HepG2 (cell line): ENCODE results near the gene SLC11A1. TPM values are rescaled to one million over a fixed set of nuclear protein-coding genes. Genes with fewer than 3 reads are reported as not detected.

Experiments used
- CC2D1A ChIP-seq: sonication (generic); formaldehyde crosslinking; IDR thresholded peaks from 2 replicates; pipeline ENCODE4 v1.8.1; 2023; ENCODE audit warnings: mild to moderate bottlenecking, missing genetic modification reagents
- HNRNPL ChIP-seq: fragments of 200-400 bp; formaldehyde crosslinking; IDR thresholded peaks from 2 replicates; pipeline ENCODE4 v1.6.1; 2017; ENCODE audit warnings: mild to moderate bottlenecking, low read depth, low read length
- IRF2 ChIP-seq: IDR thresholded peaks from 2 replicates; pipeline ENCODE4 v1.6.1; 2018; ENCODE audit warnings: missing genetic modification reagents, missing compliant biosample characterization
- MEIS2 ChIP-seq: sonication (generic); formaldehyde crosslinking; IDR thresholded peaks from 2 replicates; pipeline ENCODE4 v1.9.0; 2021; ENCODE audit warnings: mild to moderate bottlenecking, missing genetic modification reagents
- POLR2A ChIP-seq, 2 experiments: IDR thresholded peaks; 2 replicates each; pipeline ENCODE4 v1.6.1; 2011; ENCODE audit warnings: low read depth in 2 of 2, low read length in 2 of 2, mild to moderate bottlenecking in 1 of 2, moderate library complexity in 1 of 2; ENCODE audit not compliant: insufficient read depth in 1 of 2
- TMF1 ChIP-seq: sonication (generic); formaldehyde crosslinking; IDR thresholded peaks from 2 replicates; pipeline ENCODE4 v1.8.1; 2022; ENCODE audit warnings: low read depth, missing genetic modification reagents
- TP53 ChIP-seq: sonication (generic); formaldehyde crosslinking; conservative IDR thresholded peaks from 2 replicates; pipeline ENCODE4 v1.4.0; 2020; ENCODE audit warnings: missing genetic modification reagents
- XBP1 ChIP-seq: sonication (generic); formaldehyde crosslinking; IDR thresholded peaks from 2 replicates; pipeline ENCODE4 v1.5.0; 2020; ENCODE audit warnings: missing genetic modification reagents
- ZNF30 ChIP-seq: sonication (generic); formaldehyde crosslinking; IDR thresholded peaks from 2 replicates; pipeline ENCODE4 v1.5.0; 2020; ENCODE audit warnings: mild to moderate bottlenecking, missing genetic modification reagents
- ZNF432 ChIP-seq: sonication (generic); formaldehyde crosslinking; IDR thresholded peaks from 2 replicates; pipeline ENCODE4 v1.5.0; 2020; ENCODE audit warnings: missing genetic modification reagents, mild to moderate bottlenecking, borderline replicate concordance
- ZNF687 ChIP-seq: sonication (generic); formaldehyde crosslinking; IDR thresholded peaks from 2 replicates; pipeline ENCODE4 v1.5.1; 2020; ENCODE audit warnings: mild to moderate bottlenecking, missing genetic modification reagents, moderate library complexity
- ZNF737 ChIP-seq: sonication (generic); formaldehyde crosslinking; IDR thresholded peaks from 2 replicates; pipeline ENCODE4 v1.5.0; 2020; ENCODE audit warnings: missing genetic modification reagents, mild to moderate bottlenecking, borderline replicate concordance
- ZNF784 ChIP-seq: sonication (generic); formaldehyde crosslinking; IDR thresholded peaks from 2 replicates; pipeline ENCODE4 v1.5.1; 2020; ENCODE audit warnings: missing genetic modification reagents, mild to moderate bottlenecking, borderline replicate concordance
- ZNF841 ChIP-seq: sonication (generic); formaldehyde crosslinking; IDR thresholded peaks from 2 replicates; pipeline ENCODE4 v1.8.1; 2023; ENCODE audit warnings: missing genetic modification reagents, borderline replicate concordance
- polyA plus RNA-seq, 8 experiments: library from polyadenylated mRNA; depleted of rRNA in 3 of 8; stranded (reverse) in 7 of 8; unstranded in 1 of 8; fragments of >200 nt; fragmentation: Illumina TruSeq in 4 of 8; extraction: Trizol in 4 of 8; gene quantifications; 2 replicates each; pipeline versions ENCODE4 v1.2.1 to v1.2.3, GENCODE V29; 2011 to 2016; ENCODE audit warnings: low read depth in 4 of 8, missing spikeins in 1 of 8, mixed read lengths in 1 of 8; ENCODE audit not compliant: insufficient read depth in 1 of 8
- total RNA-seq, 5 experiments: library from RNA; depleted of rRNA; stranded (reverse); fragments of >200 nt; fragmentation: Illumina TruSeq; extraction: Trizol; gene quantifications; 2 replicates each; pipeline ENCODE4 v1.2.3, GENCODE V29; 2016; ENCODE audit warnings: low read depth in 1 of 5
- TF ChIP-seq, protein P1 (sequence below): sonication (generic); formaldehyde crosslinking; conservative IDR thresholded peaks from 2 replicates; pipeline ENCODE4 v1.8.0; 2022; ENCODE audit warnings: low read depth, missing genetic modification reagents
- TF ChIP-seq, protein P2 (sequence below): sonication (generic); formaldehyde crosslinking; IDR thresholded peaks from 2 replicates; pipeline ENCODE4 v1.8.0; 2022; ENCODE audit warnings: missing genetic modification reagents, low read depth, mild to moderate bottlenecking, borderline replicate concordance
- TF ChIP-seq, protein P3 (sequence below), 2 experiments: fragments of 450-650 bp in 1 of 2; sonication (generic) in 1 of 2; formaldehyde crosslinking; IDR thresholded peaks; 2 replicates each; pipeline versions ENCODE4 v1.5.0 to v1.8.0; 2020 to 2022; ENCODE audit warnings: mild to moderate bottlenecking in 1 of 2, missing genetic modification reagents in 1 of 2
- TF ChIP-seq, protein P4 (sequence below): sonication (generic); formaldehyde crosslinking; IDR thresholded peaks from 2 replicates; pipeline ENCODE4 v1.8.0; 2022; ENCODE audit warnings: missing genetic modification reagents, mild to moderate bottlenecking, inconsistent platforms, borderline replicate concordance
- TF ChIP-seq, protein P5 (sequence below): sonication (generic); formaldehyde crosslinking; IDR thresholded peaks from 2 replicates; pipeline ENCODE4 v1.4.0; 2020; ENCODE audit warnings: mild to moderate bottlenecking, missing genetic modification reagents

Gene SLC11A1
- total and polyA plus RNA-seq, 2 of the 13 experiments (the other 11 are each of a cell fraction or from before 2014, with no cell fraction given), result 0.33 to 2.3 TPM

GRCh38 chr2:218406949-218407618, 25.0 kb downstream of the SLC11A1 start (continued):
- TF ChIP-seq ZNF784 (peak; percentile 30; the same call in 1 of the 2 replicates), IRF2 (CRISPR knock-in tag) (no peak), ZNF841 (CRISPR knock-in tag) (no peak), ZNF737 (0 out of 2 replicates have a peak, but pooled peaks have one; percentile 56), XBP1 (CRISPR knock-in tag) (no peak), ZNF432 (no peak), ZNF687 (0 out of 2 replicates have a peak, but pooled peaks have one; percentile 16), HNRNPL (no peak), MEIS2 (CRISPR knock-in tag) (no peak), TMF1 (CRISPR knock-in tag) (0 out of 2 replicates have a peak, but pooled peaks have one; percentile 69), TP53 (CRISPR knock-in tag) (no peak), POLR2A (IDR thresholded peaks at IDR 0.05; ENCODE audit: insufficient read depth in 1 of 2, low read depth in 2 of 2, low read length in 2 of 2) (peak in 1 of 2 experiments; percentile 12; a peak in 1 of 4 replicates), CC2D1A (no peak), ZNF30 (no peak)
- TF ChIP-seq, protein P1, sequence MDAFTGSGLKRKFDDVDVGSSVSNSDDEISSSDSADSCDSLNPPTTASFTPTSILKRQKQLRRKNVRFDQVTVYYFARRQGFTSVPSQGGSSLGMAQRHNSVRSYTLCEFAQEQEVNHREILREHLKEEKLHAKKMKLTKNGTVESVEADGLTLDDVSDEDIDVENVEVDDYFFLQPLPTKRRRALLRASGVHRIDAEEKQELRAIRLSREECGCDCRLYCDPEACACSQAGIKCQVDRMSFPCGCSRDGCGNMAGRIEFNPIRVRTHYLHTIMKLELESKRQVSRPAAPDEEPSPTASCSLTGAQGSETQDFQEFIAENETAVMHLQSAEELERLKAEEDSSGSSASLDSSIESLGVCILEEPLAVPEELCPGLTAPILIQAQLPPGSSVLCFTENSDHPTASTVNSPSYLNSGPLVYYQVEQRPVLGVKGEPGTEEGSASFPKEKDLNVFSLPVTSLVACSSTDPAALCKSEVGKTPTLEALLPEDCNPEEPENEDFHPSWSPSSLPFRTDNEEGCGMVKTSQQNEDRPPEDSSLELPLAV (CRISPR knock-in tag), result no peak
- TF ChIP-seq, protein P2, sequence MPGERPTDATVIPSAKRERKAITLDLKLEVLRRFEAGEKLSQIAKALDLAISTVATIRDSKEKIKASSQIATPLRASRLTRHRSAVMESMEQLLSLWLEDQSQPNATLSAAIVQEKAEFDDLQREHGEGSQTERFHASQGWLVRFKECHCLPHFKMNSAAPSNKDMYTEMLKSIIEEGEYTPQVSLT (CRISPR knock-in tag), result no peak
- TF ChIP-seq, protein P3, sequence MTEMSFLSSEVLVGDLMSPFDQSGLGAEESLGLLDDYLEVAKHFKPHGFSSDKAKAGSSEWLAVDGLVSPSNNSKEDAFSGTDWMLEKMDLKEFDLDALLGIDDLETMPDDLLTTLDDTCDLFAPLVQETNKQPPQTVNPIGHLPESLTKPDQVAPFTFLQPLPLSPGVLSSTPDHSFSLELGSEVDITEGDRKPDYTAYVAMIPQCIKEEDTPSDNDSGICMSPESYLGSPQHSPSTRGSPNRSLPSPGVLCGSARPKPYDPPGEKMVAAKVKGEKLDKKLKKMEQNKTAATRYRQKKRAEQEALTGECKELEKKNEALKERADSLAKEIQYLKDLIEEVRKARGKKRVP (CRISPR knock-in tag; IDR thresholded peaks at IDR 0.05), result no peak
- TF ChIP-seq, protein P4, sequence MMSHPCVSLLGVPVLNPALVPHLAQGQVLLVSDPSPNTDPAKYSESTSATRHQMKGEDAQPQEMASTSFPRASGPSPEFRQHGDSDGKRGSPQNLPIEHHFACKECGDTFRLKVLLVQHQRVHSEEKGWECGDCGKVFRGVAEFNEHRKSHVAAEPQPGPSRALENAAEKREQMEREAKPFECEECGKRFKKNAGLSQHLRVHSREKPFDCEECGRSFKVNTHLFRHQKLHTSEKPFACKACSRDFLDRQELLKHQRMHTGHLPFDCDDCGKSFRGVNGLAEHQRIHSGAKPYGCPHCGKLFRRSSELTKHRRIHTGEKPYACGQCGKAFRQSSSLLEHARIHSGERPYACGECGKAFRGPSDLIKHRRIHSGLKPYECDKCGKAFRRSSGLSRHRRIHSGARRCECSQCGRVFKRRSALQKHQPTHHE (CRISPR knock-in tag), result no peak; the same call in 1 of the 2 replicates
- TF ChIP-seq, protein P5, sequence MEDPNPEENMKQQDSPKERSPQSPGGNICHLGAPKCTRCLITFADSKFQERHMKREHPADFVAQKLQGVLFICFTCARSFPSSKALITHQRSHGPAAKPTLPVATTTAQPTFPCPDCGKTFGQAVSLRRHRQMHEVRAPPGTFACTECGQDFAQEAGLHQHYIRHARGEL (CRISPR knock-in tag), result no peak; the same call in 1 of the 2 replicates
